Left ventricle myocardium inferior (tissue), 1 donor: ENCODE data around the gene NCOA7. TPM values are rescaled to one million over a fixed set of nuclear protein-coding genes. Genes with fewer than 3 reads are reported as not detected.

Experiments used
- DNase-seq: peaks from one replicate; pipeline ENCODE4 v3.0.0-alpha.2; 2020
- H3K27ac ChIP-seq: fragments of 200-600 bp; replicated peaks from 2 replicates; pipeline ENCODE4 v1.8.0; 2021
- H3K27me3 ChIP-seq: fragments of 200-600 bp; 2 replicates; pipeline ENCODE4 v1.8.0; 2021; ENCODE audit warnings: low read depth
- H3K36me3 ChIP-seq: fragments of 200-600 bp; 2 replicates; pipeline ENCODE4 v1.8.0; 2021
- H3K4me1 ChIP-seq: fragments of 200-600 bp; 2 replicates; pipeline ENCODE4 v1.8.0; 2021
- H3K4me3 ChIP-seq: fragments of 200-600 bp; 2 replicates; pipeline ENCODE4 v1.8.0; 2021; ENCODE audit warnings: mild to moderate bottlenecking, moderate library complexity
- H3K9me3 ChIP-seq: fragments of 200-600 bp; replicated peaks from 2 replicates; pipeline ENCODE4 v1.8.0; 2021
- CTCF ChIP-seq: fragments of 200-600 bp; IDR thresholded peaks from 2 replicates; pipeline ENCODE4 v1.8.0; 2021; ENCODE audit warnings: antibody characterized with exemption, mild to moderate bottlenecking, borderline replicate concordance
- intact Hi-C: fragments of 100-400 bp; cut with micrococcal nuclease; formaldehyde crosslinking; loops from one replicate; pipeline ENCODE4 v1.11.0; 2022
- total RNA-seq: library from RNA; stranded (reverse); fragmentation: NEBNext Ultra II Directional; extraction: Animal tissue kit (Norgen Biotek cat#: 25700); gene quantifications from one replicate; pipeline ENCODE4 v1.2.1, GENCODE V29; 2021
- donor health status: DM: no; HTN: yes; CAD: no; lungs with severe emphysema.

The NCOA7 gene
- total RNA-seq, 1 donor from 2014 or later: 10.3 TPM

GRCh38 chr6:125868678-125869395 is 78.1 kb downstream of the NCOA7 start:
- intact Hi-C loops: no loop called here
- Histone ChIP-seq H3K27ac (peak overlapping the region; percentile 77), H3K36me3 (no peaks in the 10 kb centered on the region), H3K9me3 (no peaks in the 10 kb centered on the region), H3K4me3 (no peak overlapping the region), H3K27me3 (no peaks in the 10 kb centered on the region), H3K4me1 (peaks cover 30% of the 10 kb centered on the region)
- DNase-seq: peak; percentile 78
- no peak for TF ChIP-seq CTCF

GRCh38 chr6:125869427-125869826 is 78.7 kb downstream of the NCOA7 start:
- Histone ChIP-seq H3K4me1 (peaks cover 30% of the 10 kb centered on the region), H3K9me3 (no peaks in the 10 kb centered on the region), H3K36me3 (no peaks in the 10 kb centered on the region), H3K27me3 (no peaks in the 10 kb centered on the region), H3K4me3 (no peak overlapping the region), H3K27ac (peak overlapping the region; percentile 77)
- peak; percentile 21 for DNase-seq
- no peak for TF ChIP-seq CTCF
- intact Hi-C loops: no loop called here

GRCh38 chr6:125871365-125871764 is 80.6 kb downstream of the NCOA7 start:
- H3K9me3 ChIP-seq: no peaks in the 10 kb centered on the region
- no peak overlapping the region for H3K27ac ChIP-seq
- H3K4me1 ChIP-seq: peaks cover 30% of the 10 kb centered on the region
- intact Hi-C loops: no loop called here
- H3K4me3 ChIP-seq: no peak overlapping the region
- TF ChIP-seq CTCF: no peak
- H3K27me3 ChIP-seq: no peaks in the 10 kb centered on the region
- peaks cover 7% of the 10 kb centered on the region for H3K36me3 ChIP-seq
- DNase-seq: no peak

- intact Hi-C loops: no loop called here
- Histone ChIP-seq H3K9me3 (no peaks in the 10 kb centered on the region), H3K27me3 (no peaks in the 10 kb centered on the region), H3K4me3 (no peak overlapping the region), H3K4me1 (peaks cover 30% of the 10 kb centered on the region), H3K27ac (no peak overlapping the region), H3K36me3 (peaks cover 7% of the 10 kb centered on the region)
- no peak for TF ChIP-seq CTCF
- no peak for DNase-seq
These were observed 81.6 kb downstream of the NCOA7 start for GRCh38 chr6:125872259-125872921.

- Histone ChIP-seq H3K36me3 (peaks cover 80% of the 10 kb centered on the region), H3K9me3 (no peaks in the 10 kb centered on the region), H3K4me1 (no peaks in the 10 kb centered on the region), H3K27me3 (no peaks in the 10 kb centered on the region), H3K4me3 (no peak overlapping the region), H3K27ac (no peak overlapping the region)
- TF ChIP-seq CTCF: no peak
- intact Hi-C loops: no loop called here
- DNase-seq: no peak
These were observed 91.5 kb downstream of the NCOA7 start for GRCh38 chr6:125882243-125882642.
